ENCODE measurements around the gene PRCC.
A peak's percentile ranks its signal among the peaks of the same experiment; 100 is the strongest.

PRCC gene

GRCh38 chr1:156794506-156795373 is 27.4 kb downstream of the PRCC start:
- no peak overlapping the region for H3K4me3 Mint-ChIP-seq
- H3K36me3 Mint-ChIP-seq (ENCODE audit: low read depth) = peaks cover 79% of the 10 kb centered on the region
- no peak overlapping the region for H3K27ac Mint-ChIP-seq
- no peaks in the 10 kb centered on the region for H3K4me1 Mint-ChIP-seq (ENCODE audit: low read depth)
- H3K27me3 Mint-ChIP-seq = no peaks in the 10 kb centered on the region
- no peaks in the 10 kb centered on the region for H3K9me3 Mint-ChIP-seq

GRCh38 chr1:156795374-156795733 is 28.0 kb downstream of the PRCC start:
- Mint-ChIP-seq H3K27ac (no peak overlapping the region), H3K4me1 (ENCODE audit: low read depth) (no peaks in the 10 kb centered on the region), H3K4me3 (no peak overlapping the region), H3K9me3 (no peaks in the 10 kb centered on the region), H3K27me3 (no peaks in the 10 kb centered on the region), H3K36me3 (ENCODE audit: low read depth) (peaks cover 79% of the 10 kb centered on the region)

GRCh38 chr1:156795787-156796186 is 28.5 kb downstream of the PRCC start:
- no peak overlapping the region for H3K27ac Mint-ChIP-seq
- peaks cover 80% of the 10 kb centered on the region for H3K36me3 Mint-ChIP-seq (ENCODE audit: low read depth)
- H3K4me3 Mint-ChIP-seq = no peak overlapping the region
- H3K4me1 Mint-ChIP-seq (ENCODE audit: low read depth) = peaks cover 2% of the 10 kb centered on the region
- no peaks in the 10 kb centered on the region for H3K9me3 Mint-ChIP-seq
- H3K27me3 Mint-ChIP-seq = no peaks in the 10 kb centered on the region

- H3K36me3 Mint-ChIP-seq (ENCODE audit: low read depth) = peaks cover 78% of the 10 kb centered on the region
- H3K27me3 Mint-ChIP-seq = no peaks in the 10 kb centered on the region
- no peak overlapping the region for H3K27ac Mint-ChIP-seq
- peaks cover 9% of the 10 kb centered on the region for H3K4me1 Mint-ChIP-seq (ENCODE audit: low read depth)
- no peak overlapping the region for H3K4me3 Mint-ChIP-seq
- no peaks in the 10 kb centered on the region for H3K9me3 Mint-ChIP-seq
These were observed 29.2 kb downstream of the PRCC start for GRCh38 chr1:156796340-156797097.

GRCh38 chr1:156797212-156797871 is 30.0 kb downstream of the PRCC start:
- H3K27me3 Mint-ChIP-seq = no peaks in the 10 kb centered on the region
- H3K4me1 Mint-ChIP-seq (ENCODE audit: low read depth) = peaks cover 17% of the 10 kb centered on the region
- H3K36me3 Mint-ChIP-seq (ENCODE audit: low read depth) = peaks cover 72% of the 10 kb centered on the region
- H3K27ac Mint-ChIP-seq = no peak overlapping the region
- no peak overlapping the region for H3K4me3 Mint-ChIP-seq
- H3K9me3 Mint-ChIP-seq = no peaks in the 10 kb centered on the region

GRCh38 chr1:156801409-156802121 is 34.2 kb downstream of the PRCC start:
- peaks cover 31% of the 10 kb centered on the region for H3K4me1 Mint-ChIP-seq (ENCODE audit: low read depth)
- peaks cover 53% of the 10 kb centered on the region for H3K36me3 Mint-ChIP-seq (ENCODE audit: low read depth)
- peak overlapping the region; percentile 76 for H3K27ac Mint-ChIP-seq
- no peaks in the 10 kb centered on the region for H3K9me3 Mint-ChIP-seq
- H3K4me3 Mint-ChIP-seq = no peak overlapping the region
- no peaks in the 10 kb centered on the region for H3K27me3 Mint-ChIP-seq

GRCh38 chr1:156802421-156802935 is 35.1 kb downstream of the PRCC start:
- no peak overlapping the region for H3K4me3 Mint-ChIP-seq
- H3K4me1 Mint-ChIP-seq (ENCODE audit: low read depth) = peaks cover 39% of the 10 kb centered on the region
- H3K9me3 Mint-ChIP-seq = no peaks in the 10 kb centered on the region
- H3K27me3 Mint-ChIP-seq = no peaks in the 10 kb centered on the region
- H3K27ac Mint-ChIP-seq = peak overlapping the region; percentile 9
- peaks cover 52% of the 10 kb centered on the region for H3K36me3 Mint-ChIP-seq (ENCODE audit: low read depth)

- Mint-ChIP-seq H3K4me1 (ENCODE audit: low read depth) (peaks cover 47% of the 10 kb centered on the region), H3K9me3 (no peaks in the 10 kb centered on the region), H3K4me3 (peak overlapping the region; percentile 12), H3K27me3 (no peaks in the 10 kb centered on the region), H3K36me3 (ENCODE audit: low read depth) (peaks cover 52% of the 10 kb centered on the region), H3K27ac (peak overlapping the region; percentile 84)
These were observed 35.9 kb downstream of the PRCC start for GRCh38 chr1:156803086-156803851.

GRCh38 chr1:156804026-156804425 is 36.7 kb downstream of the PRCC start:
- Mint-ChIP-seq H3K4me3 (no peak overlapping the region), H3K27ac (peak overlapping the region; percentile 84), H3K27me3 (no peaks in the 10 kb centered on the region), H3K4me1 (ENCODE audit: low read depth) (peaks cover 54% of the 10 kb centered on the region), H3K9me3 (no peaks in the 10 kb centered on the region), H3K36me3 (ENCODE audit: low read depth) (peaks cover 58% of the 10 kb centered on the region)

- no peak overlapping the region for H3K4me3 Mint-ChIP-seq
- peak overlapping the region; percentile 84 for H3K27ac Mint-ChIP-seq
- H3K4me1 Mint-ChIP-seq (ENCODE audit: low read depth) = peaks cover 58% of the 10 kb centered on the region
- no peaks in the 10 kb centered on the region for H3K9me3 Mint-ChIP-seq
- peaks cover 60% of the 10 kb centered on the region for H3K36me3 Mint-ChIP-seq (ENCODE audit: low read depth)
- no peaks in the 10 kb centered on the region for H3K27me3 Mint-ChIP-seq
These were observed 37.4 kb downstream of the PRCC start for GRCh38 chr1:156804572-156805243.

- Mint-ChIP-seq H3K36me3 (ENCODE audit: low read depth) (peaks cover 57% of the 10 kb centered on the region), H3K27ac (peak overlapping the region; percentile 73), H3K9me3 (no peaks in the 10 kb centered on the region), H3K27me3 (no peaks in the 10 kb centered on the region), H3K4me1 (ENCODE audit: low read depth) (peaks cover 65% of the 10 kb centered on the region), H3K4me3 (no peak overlapping the region)
These were observed 38.6 kb downstream of the PRCC start for GRCh38 chr1:156805766-156806511.

GRCh38 chr1:156806512-156807440 is 39.4 kb downstream of the PRCC start:
- H3K27ac Mint-ChIP-seq = peak overlapping the region; percentile 81
- peak overlapping the region; percentile 12 for H3K4me3 Mint-ChIP-seq
- no peaks in the 10 kb centered on the region for H3K9me3 Mint-ChIP-seq
- no peaks in the 10 kb centered on the region for H3K27me3 Mint-ChIP-seq
- H3K4me1 Mint-ChIP-seq (ENCODE audit: low read depth) = peaks cover 65% of the 10 kb centered on the region
- peaks cover 59% of the 10 kb centered on the region for H3K36me3 Mint-ChIP-seq (ENCODE audit: low read depth)
